Stimulated activated CD4-positive, alpha-beta T cell treated with anti-CD3 and anti-CD28 coated beads, Interleukin-4, amount 100 ng/mL, for 1 hour (primary cell): ENCODE data around the gene FAM234B.

Experiments
- DNase-seq: peaks from one replicate; pipeline ENCODE4 v3.0.0-alpha.2; 2020

FAM234B gene

DNA sequence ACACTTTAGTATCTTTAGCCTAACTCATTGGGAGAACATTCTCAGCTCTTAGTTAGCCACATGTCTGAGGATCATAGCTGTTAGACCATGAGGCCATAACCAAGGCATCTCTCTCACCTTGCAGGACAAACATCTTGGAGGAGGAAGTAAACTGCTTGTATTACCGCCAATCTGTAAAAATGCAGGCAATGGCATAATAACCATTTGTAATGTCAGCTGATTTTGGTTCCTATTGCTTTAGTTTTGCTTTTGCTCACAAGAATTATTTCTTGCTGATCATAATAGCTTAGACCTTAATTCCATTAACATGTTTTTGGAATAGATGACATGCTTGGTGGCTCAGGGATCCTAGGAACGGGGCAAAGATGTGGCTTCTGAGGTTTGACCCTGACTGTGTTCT lies 75.6 kb downstream of the FAM234B start:
- no peak for DNase-seq

DNA sequence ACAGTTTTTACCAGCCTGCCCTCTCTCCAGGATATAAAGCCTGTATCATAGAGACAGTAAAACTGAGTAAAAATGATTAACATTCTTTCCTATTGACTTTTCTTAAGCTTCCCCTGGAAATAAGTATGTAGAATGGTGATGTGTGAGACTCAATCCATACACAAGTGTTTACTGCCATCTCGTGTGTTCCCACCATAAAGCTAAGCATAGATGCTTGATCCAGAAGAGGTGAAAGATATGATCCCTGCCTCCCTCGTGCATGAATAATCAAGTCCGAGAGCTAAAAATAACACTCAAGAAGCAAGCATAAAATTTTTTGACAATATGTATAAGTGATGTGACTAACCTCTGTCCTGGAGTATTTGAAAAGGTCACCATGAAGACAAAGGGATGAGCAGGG lies 76.2 kb downstream of the FAM234B start:
- no peak for DNase-seq

DNA sequence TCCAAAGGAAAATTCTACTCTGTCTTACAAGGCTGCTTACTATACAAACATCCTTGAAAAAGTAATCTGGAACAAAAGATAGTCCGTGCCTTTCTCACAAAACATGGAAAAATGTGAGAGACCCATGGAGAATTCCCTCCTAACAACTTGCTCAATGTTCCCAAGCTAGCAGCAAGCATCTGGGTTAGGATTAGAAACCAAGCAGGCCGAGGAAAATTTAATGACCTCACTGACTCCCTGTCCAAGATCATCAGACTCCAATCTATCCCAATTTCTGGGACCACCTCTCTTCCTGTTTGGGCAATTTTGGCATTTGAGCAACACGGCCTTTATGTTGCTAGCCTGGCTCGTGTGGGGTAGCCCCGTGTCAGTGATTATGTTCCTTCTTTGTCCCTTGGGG lies 77.4 kb downstream of the FAM234B start:
- no peak for DNase-seq

DNA sequence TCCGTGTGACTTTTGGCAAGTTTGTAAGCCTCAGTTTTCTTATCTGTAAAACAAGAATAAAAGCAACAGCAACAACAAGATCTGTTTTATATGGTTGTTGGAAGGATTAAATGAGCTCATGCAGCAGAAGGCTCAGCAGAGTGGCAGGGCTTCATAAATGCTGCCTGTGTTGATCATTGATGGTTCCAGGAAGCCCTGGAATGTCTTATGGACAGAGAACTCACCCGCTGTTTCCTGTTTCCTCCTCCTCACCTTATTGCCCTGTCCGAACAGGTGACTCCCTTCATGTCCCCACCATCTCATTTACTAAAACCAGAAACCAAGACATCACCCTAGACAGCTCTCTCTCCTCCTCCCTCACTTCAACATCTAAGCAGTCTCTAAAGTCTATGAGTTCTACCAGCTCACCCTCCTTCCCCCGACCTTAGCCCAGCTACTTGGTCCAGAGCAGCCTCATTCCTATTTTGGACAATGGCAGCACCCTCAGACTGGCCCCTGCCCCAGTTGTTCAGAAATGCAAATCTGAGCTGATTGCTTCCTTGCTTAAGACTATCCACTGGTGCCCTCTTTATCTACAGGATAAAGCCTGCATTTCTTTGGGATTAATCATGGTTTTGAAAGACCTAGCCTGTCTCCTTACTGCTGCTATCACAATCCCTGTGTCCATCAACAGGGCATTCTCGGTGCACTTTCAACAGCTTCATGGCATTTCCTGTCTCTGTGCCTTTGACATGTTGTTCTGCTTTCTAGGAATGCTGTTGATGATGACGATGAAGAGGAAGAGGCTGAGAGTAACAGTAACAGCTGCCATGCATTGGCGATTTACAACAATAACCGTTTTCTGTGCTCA lies 80.7 kb downstream of the FAM234B start:
- no peak for DNase-seq

DNA sequence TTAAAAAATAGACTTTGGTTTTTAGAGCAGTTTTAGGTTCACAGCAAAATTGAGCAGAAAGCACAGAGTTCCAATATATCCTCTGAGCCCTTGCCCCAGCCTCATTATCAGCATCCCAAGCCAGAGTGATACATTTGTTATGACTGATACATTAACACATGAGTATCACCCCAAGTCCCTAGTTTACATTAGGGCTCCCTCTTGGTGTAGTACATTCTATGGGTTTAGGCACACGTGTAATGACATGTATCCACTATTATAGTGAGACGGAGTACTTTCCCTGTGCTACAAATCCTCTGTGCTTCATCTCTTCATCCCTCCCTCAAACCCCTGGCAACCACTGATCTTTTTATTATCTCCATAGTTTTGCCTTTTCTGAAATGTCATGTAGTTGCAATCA lies 81.8 kb downstream of the FAM234B start:
- DNase-seq = no peak

DNA sequence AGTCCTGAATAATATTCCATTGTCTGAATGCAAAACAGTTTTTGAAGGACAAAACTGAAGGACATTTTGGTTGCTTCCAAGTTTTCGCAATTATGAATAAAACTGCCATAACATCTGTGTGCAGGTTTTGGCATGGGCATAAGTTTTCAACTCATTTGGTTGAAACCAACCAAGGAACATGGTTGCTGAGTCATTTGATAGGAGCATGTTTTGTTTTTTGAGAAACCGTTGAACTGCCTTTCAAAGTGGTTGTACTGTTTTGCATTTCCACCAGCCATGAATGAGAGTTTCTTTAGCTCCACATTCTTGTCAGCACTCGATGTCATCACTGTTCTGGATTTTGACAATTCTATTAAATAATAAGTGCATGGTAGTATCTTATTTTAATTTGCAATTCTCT lies 82.3 kb downstream of the FAM234B start:
- no peak for DNase-seq

DNA sequence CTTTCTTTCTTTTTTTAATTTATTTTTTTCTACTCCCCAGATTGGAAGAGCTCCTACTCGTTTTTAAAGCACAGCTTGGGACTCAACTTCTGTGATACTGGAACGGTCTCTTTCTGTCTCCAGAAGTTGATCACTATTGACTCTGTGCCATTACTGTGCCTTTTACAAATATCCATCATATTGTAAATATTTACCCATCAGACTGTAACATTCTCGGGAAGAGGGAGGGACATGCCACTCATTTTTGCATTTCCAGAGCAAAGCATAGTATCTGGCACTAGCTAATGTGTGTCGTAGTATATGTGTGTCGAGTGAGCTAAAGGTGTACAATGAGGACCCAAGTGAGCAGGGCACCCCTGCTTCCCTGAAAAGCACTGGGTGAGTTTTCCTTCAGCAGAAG lies 83.3 kb downstream of the FAM234B start:
- no peak for DNase-seq

DNA sequence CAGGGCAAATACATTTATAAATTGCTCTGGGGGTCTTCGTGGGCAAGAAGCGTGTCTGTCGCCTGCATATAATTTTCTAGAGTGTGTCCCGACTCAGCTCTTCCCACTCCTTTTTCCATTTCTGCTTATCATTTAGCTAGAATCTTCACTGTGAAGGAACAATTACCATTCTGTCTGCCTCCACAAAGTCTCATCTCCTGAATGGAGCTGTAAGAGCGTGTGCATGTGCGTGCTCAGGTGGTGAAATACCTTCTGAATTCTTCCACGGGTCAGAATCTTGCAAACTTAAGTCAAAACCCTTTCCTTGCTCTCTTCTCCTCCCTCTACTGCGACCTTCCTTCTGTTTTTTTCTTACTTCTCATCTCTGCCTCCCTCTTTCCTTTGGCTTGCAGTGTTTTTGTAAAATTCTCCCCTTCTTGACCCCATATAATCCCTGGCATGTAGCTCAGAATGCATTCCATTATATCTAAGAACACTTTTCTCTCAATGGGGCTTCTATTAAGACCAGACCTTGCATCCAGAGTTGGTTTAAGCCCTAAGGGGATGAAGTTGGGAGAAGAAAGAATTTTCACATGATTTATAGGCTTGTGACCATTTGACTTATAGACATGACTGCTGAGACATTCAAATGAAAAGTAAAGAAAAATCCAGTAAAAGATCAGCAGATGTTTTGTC lies 84.2 kb downstream of the FAM234B start:
- DNase-seq = no peak

DNA sequence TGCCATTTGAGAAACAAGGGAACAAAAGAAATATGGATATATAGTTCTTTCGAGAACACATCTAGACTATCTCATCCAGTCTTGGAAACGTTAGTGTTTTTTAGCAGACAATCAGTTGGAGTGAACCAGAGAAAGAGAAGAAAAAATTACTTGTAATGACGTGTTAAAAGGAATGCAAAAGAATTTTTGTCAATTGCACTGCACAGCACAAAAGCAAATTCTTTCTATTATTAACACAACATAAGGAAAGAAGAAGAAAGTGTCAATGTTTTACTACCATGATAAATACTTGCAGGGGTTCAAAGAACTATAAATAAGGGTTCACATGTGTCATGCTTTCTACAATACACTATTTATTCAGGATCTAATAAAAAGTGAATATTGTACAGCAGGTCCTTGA lies 86.8 kb downstream of the FAM234B start:
- DNase-seq = no peak
